Endodermal cell (in vitro differentiated cells): ENCODE results near the gene DDX39B. TPM values are rescaled to one million over a fixed set of nuclear protein-coding genes. Genes with fewer than 3 reads are reported as not detected.

ENCODE experiments used
- DNase-seq: peaks from one replicate; pipeline ENCODE4 v3.0.0-alpha.2; 2017
- H3K27ac ChIP-seq: 2 replicates; pipeline ENCODE4 v1.5.1; 2013; ENCODE audit warnings: mild to moderate bottlenecking, low read depth, low read length, moderate library complexity
- H3K27me3 ChIP-seq: 2 replicates; pipeline ENCODE4 v1.6.1; 2013; ENCODE audit warnings: mild to moderate bottlenecking, low read length, moderate library complexity; ENCODE audit not compliant: insufficient read depth, control insufficient read depth, poor library complexity, severe bottlenecking
- H3K36me3 ChIP-seq: 2 replicates; pipeline ENCODE4 v1.7.0; 2013; ENCODE audit warnings: mild to moderate bottlenecking, low read length, moderate library complexity; ENCODE audit not compliant: control insufficient read depth, insufficient read depth
- H3K4me1 ChIP-seq: one replicate; pipeline ENCODE4 v1.7.0; 2013; ENCODE audit warnings: low read length; ENCODE audit not compliant: control insufficient read depth, insufficient read depth
- H3K4me3 ChIP-seq: 2 replicates; pipeline ENCODE4 v1.5.1; 2013; ENCODE audit warnings: mild to moderate bottlenecking, low read length, moderate library complexity
- H3K9ac ChIP-seq: 2 replicates; pipeline ENCODE4 v1.6.1; 2013; ENCODE audit warnings: mild to moderate bottlenecking, low read length, moderate library complexity; ENCODE audit not compliant: poor library complexity, severe bottlenecking; ENCODE audit errors: extremely low read depth
- H3K9me3 ChIP-seq: 2 replicates; pipeline ENCODE4 v1.6.1; 2013; ENCODE audit warnings: mild to moderate bottlenecking, low read length, moderate library complexity; ENCODE audit not compliant: control insufficient read depth
- H3K27ac Mint-ChIP-seq: 2 replicates; pipeline ENCODE4 v1.8.0; 2020; ENCODE audit warnings: mixed read lengths
- H3K27me3 Mint-ChIP-seq: 2 replicates; pipeline ENCODE4 v1.8.0; 2021; ENCODE audit warnings: mild to moderate bottlenecking, mixed read lengths; ENCODE audit not compliant: insufficient read depth
- H3K36me3 Mint-ChIP-seq: 2 replicates; pipeline ENCODE4 v1.8.0; 2020; ENCODE audit warnings: low read depth, mixed read lengths
- H3K4me1 Mint-ChIP-seq: 2 replicates; pipeline ENCODE4 v1.8.0; 2020; ENCODE audit warnings: mixed read lengths
- H3K4me3 Mint-ChIP-seq: 2 replicates; pipeline ENCODE4 v1.8.0; 2020; ENCODE audit warnings: mild to moderate bottlenecking, moderate library complexity, mixed read lengths
- H3K9me3 Mint-ChIP-seq: 2 replicates; pipeline ENCODE4 v1.8.0; 2020; ENCODE audit warnings: mild to moderate bottlenecking, mixed read lengths
- CTCF ChIP-seq: fragments of 200-600 bp; sonication (generic); conservative IDR thresholded peaks from 2 replicates; pipeline ENCODE4 v1.5.0; 2021; ENCODE audit warnings: antibody characterized with exemption, mild to moderate bottlenecking
- WGBS, 2 experiments: methylation state at CpG; one replicate each; pipeline versions ENCODE4 v1.1.5 to v1.1.7; 2013; ENCODE audit warnings: missing lambda C conversion rate in 2 of 2, mixed read lengths in 1 of 2; ENCODE audit not compliant: insufficient coverage in 1 of 2, insufficient read length in 1 of 2; 5-methylcytosine and 5-hydroxymethylcytosine counted together
- total RNA-seq, 2 donors: library from RNA; stranded (reverse); fragmentation: NEBNext Ultra II Directional in 1 of 2; extraction: Animal tissue kit (Norgen Biotek cat#: 25700) in 1 of 2; gene quantifications; 2 replicates in 1 of 2; 3 replicates in 1 of 2; pipeline ENCODE4 v1.2.1, GENCODE V29; 2021

Gene DDX39B
- total RNA-seq, 2 donors from 2014 or later, result 572 to 654 TPM

- Mint-ChIP-seq H3K27ac (no peak overlapping the region), H3K27me3 (no peaks in the 10 kb centered on the region), H3K4me1 (no peaks in the 10 kb centered on the region), H3K4me3 (no peak overlapping the region), H3K36me3 (peaks cover 18% of the 10 kb centered on the region), H3K9me3 (no peaks in the 10 kb centered on the region)
- Histone ChIP-seq H3K4me1 (no peaks in the 10 kb centered on the region), H3K9ac (no peak overlapping the region), H3K9me3 (no peaks in the 10 kb centered on the region), H3K27me3 (no peaks in the 10 kb centered on the region), H3K36me3 (peaks cover 28% of the 10 kb centered on the region), H3K4me3 (no peak overlapping the region), H3K27ac (no peak overlapping the region)
- 84 to 94% methylated on average over 2 to 14 of the region's 14 CpGs for WGBS, 2 experiments
- no peak for TF ChIP-seq CTCF
- no peak for DNase-seq
Measured at GRCh38 chr6:31558631-31559500, 17.1 kb upstream of the DDX39B start.

GRCh38 chr6:31558318-31558625 lies 16.5 kb upstream of the DDX39B start:
- no peaks in the 10 kb centered on the region for H3K27me3 ChIP-seq
- H3K9me3 ChIP-seq, result no peaks in the 10 kb centered on the region
- no peaks in the 10 kb centered on the region for H3K4me1 ChIP-seq
- no peak for DNase-seq
- peaks cover 19% of the 10 kb centered on the region for H3K36me3 Mint-ChIP-seq
- no peak overlapping the region for H3K27ac ChIP-seq
- no peaks in the 10 kb centered on the region for H3K9me3 Mint-ChIP-seq
- no peaks in the 10 kb centered on the region for H3K27me3 Mint-ChIP-seq
- H3K4me3 Mint-ChIP-seq, result no peak overlapping the region
- no peak for TF ChIP-seq CTCF
- H3K4me1 Mint-ChIP-seq, result no peaks in the 10 kb centered on the region
- H3K9ac ChIP-seq, result no peak overlapping the region
- H3K4me3 ChIP-seq, result no peak overlapping the region
- peaks cover 29% of the 10 kb centered on the region for H3K36me3 ChIP-seq
- H3K27ac Mint-ChIP-seq, result no peak overlapping the region
- 92 to 100% methylated on average over 5 to 8 of the region's 8 CpGs for WGBS, 2 experiments

DNA sequence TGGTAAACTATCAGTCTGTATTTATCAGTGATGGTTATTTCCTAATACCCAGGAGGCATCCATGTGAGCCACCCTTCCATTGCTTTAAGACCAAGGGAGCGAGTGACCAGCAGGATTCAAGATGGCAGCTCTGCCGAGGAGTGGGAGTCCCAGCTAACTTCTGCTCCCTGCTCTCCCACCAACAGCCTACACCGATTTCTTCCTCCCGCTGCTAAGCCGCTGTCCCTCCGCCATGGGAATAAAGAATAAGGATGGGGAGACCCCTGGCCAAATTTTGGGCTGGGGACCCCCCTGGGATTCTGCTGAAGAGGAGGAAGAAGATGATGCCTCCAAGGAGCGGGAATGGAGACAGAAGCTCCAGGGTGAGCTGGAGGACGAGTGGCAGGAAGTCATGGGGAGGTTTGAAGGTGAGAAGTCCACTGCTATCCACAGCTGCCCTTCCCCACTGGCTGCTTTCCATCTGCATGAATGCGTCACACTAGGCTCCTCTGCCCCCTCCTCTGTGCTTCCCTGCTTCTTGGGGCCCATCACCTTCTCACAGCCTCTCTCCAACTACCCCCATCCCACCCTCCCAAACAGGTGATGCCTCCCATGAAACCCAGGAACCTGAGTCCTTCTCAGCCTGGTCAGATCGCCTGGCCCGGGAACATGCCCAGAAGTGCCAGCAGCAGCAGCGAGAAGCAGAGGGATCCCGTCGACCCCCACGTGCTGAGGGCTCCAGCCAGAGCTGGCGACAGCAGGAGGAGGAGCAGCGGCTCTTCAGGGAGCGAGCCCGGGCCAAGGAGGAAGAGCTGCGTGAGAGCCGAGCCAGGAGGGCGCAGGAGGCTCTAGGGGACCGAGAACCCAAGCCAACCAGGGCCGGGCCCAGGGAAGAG lies 15.9 kb upstream of the DDX39B start:
- H3K4me1 Mint-ChIP-seq, result no peaks in the 10 kb centered on the region
- Histone ChIP-seq H3K9me3 (no peaks in the 10 kb centered on the region), H3K4me1 (no peaks in the 10 kb centered on the region), H3K27me3 (no peaks in the 10 kb centered on the region), H3K4me3 (no peak overlapping the region), H3K36me3 (peaks cover 33% of the 10 kb centered on the region), H3K27ac (no peak overlapping the region), H3K9ac (no peak overlapping the region)
- H3K4me3 Mint-ChIP-seq, result no peak overlapping the region
- H3K27ac Mint-ChIP-seq, result no peak overlapping the region
- WGBS, 2 experiments, result 85 to 89% methylated on average over 16 to 24 of the region's 24 CpGs
- TF ChIP-seq CTCF, result no peak
- no peaks in the 10 kb centered on the region for H3K9me3 Mint-ChIP-seq
- peaks cover 22% of the 10 kb centered on the region for H3K36me3 Mint-ChIP-seq
- DNase-seq, result no peak
- no peaks in the 10 kb centered on the region for H3K27me3 Mint-ChIP-seq
